ENCODE measurements around the gene FOXP1. TPM values are rescaled to one million over a fixed set of nuclear protein-coding genes. Genes with fewer than 3 reads are reported as not detected.

Gene FOXP1
- total and polyA plus RNA-seq, 9 donors, result 17.6 to 28.2 (median 20.5) TPM

DNA sequence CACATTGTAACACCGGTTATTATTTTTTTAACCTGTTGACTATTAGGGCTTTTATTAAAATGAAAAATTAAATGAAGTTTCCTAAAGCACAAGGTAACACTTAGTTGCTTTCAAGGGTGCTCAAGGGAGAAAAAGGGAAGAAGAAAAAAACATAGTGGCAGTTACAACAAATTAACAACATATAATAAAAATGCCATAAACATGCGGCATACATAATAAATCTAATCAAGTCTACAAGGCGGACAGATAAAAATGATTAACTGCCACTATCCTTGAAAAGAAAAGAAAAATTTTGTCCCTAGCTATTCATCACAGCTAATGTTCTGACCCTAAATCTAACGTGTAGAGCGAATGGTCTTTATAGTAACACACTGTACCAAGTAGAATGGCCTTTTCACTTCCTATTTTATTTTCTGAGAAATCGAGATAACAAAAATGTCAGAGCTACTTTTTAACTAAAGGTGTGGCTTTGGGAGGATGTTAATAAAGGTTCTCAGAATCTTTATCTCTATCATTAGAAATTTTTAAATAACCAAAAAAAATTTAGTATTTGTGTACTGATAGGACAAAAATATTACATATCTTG is 194.9 kb downstream of the FOXP1 start:
- Histone ChIP-seq H3K27ac (ENCODE audit: low read length) (no peak overlapping the region), H3K4me3 (ENCODE audit: low read length) (no peak overlapping the region), H3K9me3 (replicated peaks; ENCODE audit: control insufficient read depth, low read depth, low read length) (no peaks in the 10 kb centered on the region), H3K27me3 (ENCODE audit: control insufficient read depth, insufficient read depth, low read length) (no peaks in the 10 kb centered on the region), H3K36me3 (ENCODE audit: control insufficient read depth, insufficient read depth, low read length) (no peaks in the 10 kb centered on the region), H3K4me1 (ENCODE audit: control insufficient read depth, insufficient read depth, low read length) (peaks cover 13% of the 10 kb centered on the region)
- no CpG with 5 or more reads among the region's 6 CpGs for WGBS (ENCODE audit: insufficient coverage)
- DNase-seq, result no peak

DNA sequence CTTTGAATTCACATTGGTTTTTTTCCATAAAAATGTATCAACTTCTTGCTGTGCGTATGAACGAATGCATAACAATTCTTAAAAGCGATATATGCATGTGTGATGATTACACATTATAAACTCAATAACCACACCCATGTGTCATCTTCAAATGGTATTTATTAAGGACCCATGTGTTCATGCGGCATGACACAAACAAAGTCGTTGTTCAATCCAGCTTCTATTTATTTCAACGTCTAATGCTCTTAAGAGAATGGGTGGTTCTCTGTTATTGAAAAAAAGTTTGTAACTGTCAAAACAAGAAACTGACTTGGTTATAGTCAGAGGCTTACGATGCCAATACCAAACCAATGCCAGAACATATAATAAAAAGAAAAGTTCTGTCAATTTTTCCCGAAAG is 195.9 kb downstream of the FOXP1 start:
- no peak for DNase-seq
- no CpG with 5 or more reads among the region's 8 CpGs for WGBS (ENCODE audit: insufficient coverage)
- Histone ChIP-seq H3K36me3 (ENCODE audit: control insufficient read depth, insufficient read depth, low read length) (no peaks in the 10 kb centered on the region), H3K27ac (ENCODE audit: low read length) (no peak overlapping the region), H3K27me3 (ENCODE audit: control insufficient read depth, insufficient read depth, low read length) (no peaks in the 10 kb centered on the region), H3K9me3 (replicated peaks; ENCODE audit: control insufficient read depth, low read depth, low read length) (no peaks in the 10 kb centered on the region), H3K4me3 (ENCODE audit: low read length) (no peak overlapping the region), H3K4me1 (ENCODE audit: control insufficient read depth, insufficient read depth, low read length) (peaks cover 13% of the 10 kb centered on the region)

DNA sequence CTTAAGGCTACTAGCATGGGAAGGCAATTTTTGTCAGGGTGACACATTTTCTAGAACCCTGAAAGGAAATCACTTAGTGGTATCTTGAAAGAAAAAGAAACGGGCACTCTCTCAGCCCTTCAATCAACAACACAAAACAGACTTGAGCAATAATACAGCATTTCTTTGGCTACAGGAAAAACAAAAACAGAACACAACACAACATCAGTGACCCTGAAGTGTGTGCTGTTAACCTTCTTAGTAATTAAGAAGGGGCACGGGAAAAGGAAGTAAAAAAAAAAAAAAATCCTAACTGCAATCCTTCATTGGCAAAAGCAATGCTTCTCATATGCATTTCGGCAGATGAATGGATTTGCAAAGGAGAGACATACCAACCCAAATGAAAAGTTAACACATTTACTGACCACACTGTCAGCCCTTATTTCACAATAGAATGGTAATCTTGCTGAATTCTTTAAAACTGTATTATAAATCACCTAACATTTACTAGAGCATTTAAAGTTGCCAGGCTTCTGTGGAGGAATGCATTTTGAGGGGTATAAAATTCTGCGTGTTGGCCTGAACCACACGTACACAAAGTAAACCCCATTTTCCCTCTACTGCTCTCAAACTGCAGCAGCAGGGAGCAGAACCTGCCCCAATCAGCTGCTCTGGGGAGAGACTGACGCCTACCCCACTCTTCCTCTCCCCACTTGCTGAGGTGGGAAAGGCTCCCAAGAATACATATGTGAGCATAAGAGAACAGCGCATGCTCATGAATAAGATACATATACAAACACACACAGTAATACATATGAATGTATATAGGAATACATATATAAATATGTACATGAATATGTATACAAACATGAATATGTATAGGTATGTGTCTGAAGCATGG is 198.5 kb downstream of the FOXP1 start:
- no CpG with 5 or more reads among the region's 7 CpGs for WGBS (ENCODE audit: insufficient coverage)
- Histone ChIP-seq H3K36me3 (ENCODE audit: control insufficient read depth, insufficient read depth, low read length) (no peaks in the 10 kb centered on the region), H3K9me3 (replicated peaks; ENCODE audit: control insufficient read depth, low read depth, low read length) (no peaks in the 10 kb centered on the region), H3K27me3 (ENCODE audit: control insufficient read depth, insufficient read depth, low read length) (no peaks in the 10 kb centered on the region), H3K4me3 (ENCODE audit: low read length) (no peak overlapping the region), H3K4me1 (ENCODE audit: control insufficient read depth, insufficient read depth, low read length) (peaks cover 4% of the 10 kb centered on the region), H3K27ac (ENCODE audit: low read length) (no peak overlapping the region)
- DNase-seq, result no peak

DNA sequence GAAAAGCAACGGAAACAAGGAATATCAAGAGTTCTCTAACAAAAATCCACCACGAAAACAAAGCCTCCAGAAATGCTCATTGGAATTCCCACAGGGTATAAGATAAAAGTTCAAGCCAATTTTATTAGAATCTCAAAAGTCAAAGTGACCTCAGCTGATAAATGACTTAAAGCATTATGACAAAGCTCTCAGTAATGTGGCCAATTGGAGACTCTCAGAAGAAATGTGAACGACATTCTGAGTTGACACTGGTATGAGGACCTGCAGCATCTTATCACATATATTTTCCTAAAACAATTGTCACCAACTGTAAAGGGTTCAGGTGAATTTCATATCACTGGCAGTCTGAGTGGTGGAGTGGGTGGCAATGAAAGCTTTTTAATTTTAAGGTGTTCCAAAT is 199.1 kb downstream of the FOXP1 start:
- no peaks in the 10 kb centered on the region for H3K4me1 ChIP-seq (ENCODE audit: control insufficient read depth, insufficient read depth, low read length)
- H3K27me3 ChIP-seq (ENCODE audit: control insufficient read depth, insufficient read depth, low read length), result no peaks in the 10 kb centered on the region
- H3K4me3 ChIP-seq (ENCODE audit: low read length), result no peak overlapping the region
- H3K9me3 ChIP-seq (replicated peaks; ENCODE audit: control insufficient read depth, low read depth, low read length), result no peaks in the 10 kb centered on the region
- H3K36me3 ChIP-seq (ENCODE audit: control insufficient read depth, insufficient read depth, low read length), result no peaks in the 10 kb centered on the region
- H3K27ac ChIP-seq (ENCODE audit: low read length), result no peak overlapping the region
- DNase-seq, result no peak
- no CpG with 5 or more reads among the region's 3 CpGs for WGBS (ENCODE audit: insufficient coverage)

DNA sequence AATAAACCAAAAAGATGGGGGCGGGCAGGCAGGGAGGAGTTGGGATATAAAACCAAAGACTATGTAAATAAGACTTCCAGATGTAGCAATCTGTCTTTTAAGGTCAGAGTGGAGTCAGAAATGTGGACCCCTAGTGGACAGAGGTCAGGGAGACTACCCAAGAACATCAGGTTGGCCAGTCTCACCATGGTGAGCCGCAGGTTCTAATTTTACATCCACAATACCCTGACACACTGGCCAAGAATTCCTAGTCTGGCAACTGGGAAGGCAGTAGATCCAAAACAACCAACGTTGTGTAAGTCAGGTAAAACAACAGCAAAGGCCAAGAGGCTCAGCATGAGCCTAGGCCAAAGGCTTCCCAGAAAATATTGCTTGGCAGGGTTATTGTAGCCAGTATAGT is 203.4 kb downstream of the FOXP1 start:
- no peaks in the 10 kb centered on the region for H3K4me1 ChIP-seq (ENCODE audit: control insufficient read depth, insufficient read depth, low read length)
- H3K9me3 ChIP-seq (replicated peaks; ENCODE audit: control insufficient read depth, low read depth, low read length), result no peaks in the 10 kb centered on the region
- no peaks in the 10 kb centered on the region for H3K36me3 ChIP-seq (ENCODE audit: control insufficient read depth, insufficient read depth, low read length)
- no peak for DNase-seq
- no peaks in the 10 kb centered on the region for H3K27me3 ChIP-seq (ENCODE audit: control insufficient read depth, insufficient read depth, low read length)
- H3K27ac ChIP-seq (ENCODE audit: low read length), result no peak overlapping the region
- H3K4me3 ChIP-seq (ENCODE audit: low read length), result no peak overlapping the region
- no CpG with 5 or more reads among the region's 3 CpGs for WGBS (ENCODE audit: insufficient coverage)

DNA sequence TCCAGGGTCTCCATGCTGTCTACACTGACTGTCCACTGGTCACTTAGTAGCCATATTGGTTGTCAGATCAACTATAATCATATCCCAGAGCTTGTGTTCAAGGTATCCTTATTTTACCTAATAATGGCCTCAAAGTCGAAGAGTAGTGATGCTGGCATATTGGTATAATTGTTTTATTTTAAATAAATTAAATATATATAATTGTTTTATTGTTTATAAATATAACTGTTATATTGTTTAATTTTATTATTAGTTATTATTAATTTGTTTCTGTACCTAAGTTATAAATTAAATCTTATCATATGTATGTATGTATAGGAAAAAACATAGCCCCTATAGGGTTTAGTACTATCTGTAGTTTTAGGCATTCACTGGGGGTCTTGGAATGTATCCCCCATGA is 205.0 kb downstream of the FOXP1 start:
- Histone ChIP-seq H3K4me3 (ENCODE audit: low read length) (no peak overlapping the region), H3K27me3 (ENCODE audit: control insufficient read depth, insufficient read depth, low read length) (no peaks in the 10 kb centered on the region), H3K27ac (ENCODE audit: low read length) (no peak overlapping the region), H3K4me1 (ENCODE audit: control insufficient read depth, insufficient read depth, low read length) (no peaks in the 10 kb centered on the region), H3K36me3 (ENCODE audit: control insufficient read depth, insufficient read depth, low read length) (no peaks in the 10 kb centered on the region), H3K9me3 (replicated peaks; ENCODE audit: control insufficient read depth, low read depth, low read length) (no peaks in the 10 kb centered on the region)
- no peak for DNase-seq
- WGBS (ENCODE audit: insufficient coverage), result no CpG with 5 or more reads among the region's 1 CpG

DNA sequence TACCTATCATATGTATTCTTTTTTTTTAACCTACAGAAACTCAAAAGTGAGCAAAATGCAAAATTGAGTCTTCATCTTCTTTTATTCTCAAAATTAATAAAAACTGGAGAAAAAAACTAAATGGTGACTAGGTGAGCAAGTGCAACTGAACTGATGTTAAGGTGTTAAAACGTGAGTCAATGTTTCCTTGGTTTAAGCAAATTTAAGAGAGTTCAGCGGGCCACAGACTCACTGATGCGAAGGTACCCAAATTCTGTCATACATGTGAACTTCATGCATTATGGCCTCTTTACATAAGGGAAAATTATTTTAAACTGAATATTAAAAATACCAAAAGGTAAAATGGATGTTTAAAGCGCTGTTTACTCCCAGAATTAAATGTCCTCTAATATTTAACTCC is 206.6 kb downstream of the FOXP1 start:
- no peaks in the 10 kb centered on the region for H3K9me3 ChIP-seq (replicated peaks; ENCODE audit: control insufficient read depth, low read depth, low read length)
- H3K4me3 ChIP-seq (ENCODE audit: low read length), result no peak overlapping the region
- no peak overlapping the region for H3K27ac ChIP-seq (ENCODE audit: low read length)
- no peaks in the 10 kb centered on the region for H3K4me1 ChIP-seq (ENCODE audit: control insufficient read depth, insufficient read depth, low read length)
- H3K27me3 ChIP-seq (ENCODE audit: control insufficient read depth, insufficient read depth, low read length), result no peaks in the 10 kb centered on the region
- no CpG with 5 or more reads among the region's 4 CpGs for WGBS (ENCODE audit: insufficient coverage)
- H3K36me3 ChIP-seq (ENCODE audit: control insufficient read depth, insufficient read depth, low read length), result no peaks in the 10 kb centered on the region
- no peak for DNase-seq

DNA sequence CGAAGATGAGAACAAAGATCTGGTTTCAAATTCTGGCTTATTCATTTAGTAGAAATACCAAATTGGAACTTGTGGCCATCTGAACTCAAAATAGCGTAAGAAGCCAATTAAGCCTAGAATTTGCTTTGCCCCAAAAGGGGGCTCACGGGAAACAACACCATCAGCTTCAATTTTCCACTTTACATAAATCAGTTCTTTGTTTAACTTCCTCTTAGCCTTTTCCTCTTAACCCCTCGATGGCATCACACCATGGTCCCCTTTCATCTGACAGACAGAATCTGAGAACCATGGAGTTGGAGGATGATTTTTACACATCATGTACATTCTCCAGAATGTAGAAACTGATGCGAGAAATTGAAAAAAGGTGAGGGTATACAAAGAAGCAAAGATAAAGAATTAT is 207.0 kb downstream of the FOXP1 start:
- 50% methylated on average over 1 of the region's 5 CpGs for WGBS (ENCODE audit: insufficient coverage)

DNA sequence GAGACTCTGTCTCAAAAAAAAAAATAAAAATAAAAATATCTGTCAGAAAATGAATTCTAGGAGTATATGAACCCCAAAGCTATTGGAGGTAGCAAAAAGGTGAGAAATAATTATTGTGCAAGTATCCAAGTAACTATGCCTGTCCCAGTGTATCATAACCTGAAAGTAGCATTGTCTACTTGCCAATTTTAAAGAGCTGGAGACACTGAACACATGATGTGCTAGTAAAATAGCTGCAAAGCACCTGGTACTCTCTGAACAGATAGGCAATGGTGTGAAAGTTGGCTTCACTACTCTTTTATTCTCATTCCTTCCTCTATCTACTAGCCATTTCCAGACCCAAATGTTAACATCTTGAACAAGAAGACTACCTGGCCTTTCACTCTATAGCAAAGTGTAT is 208.9 kb downstream of the FOXP1 start:
- Histone ChIP-seq H3K4me3 (ENCODE audit: low read length) (no peak overlapping the region), H3K4me1 (ENCODE audit: control insufficient read depth, insufficient read depth, low read length) (no peaks in the 10 kb centered on the region), H3K27ac (ENCODE audit: low read length) (no peak overlapping the region), H3K36me3 (ENCODE audit: control insufficient read depth, insufficient read depth, low read length) (no peaks in the 10 kb centered on the region), H3K9me3 (replicated peaks; ENCODE audit: control insufficient read depth, low read depth, low read length) (no peaks in the 10 kb centered on the region), H3K27me3 (ENCODE audit: control insufficient read depth, insufficient read depth, low read length) (no peaks in the 10 kb centered on the region)
- DNase-seq, result no peak

More for the DNA sequence above, 207.0 kb downstream of the FOXP1 start:
- H3K4me1 ChIP-seq (ENCODE audit: control insufficient read depth, insufficient read depth, low read length), result no peaks in the 10 kb centered on the region
- no peak overlapping the region for H3K27ac ChIP-seq (ENCODE audit: low read length)
- H3K4me3 ChIP-seq (ENCODE audit: low read length), result no peak overlapping the region
- H3K27me3 ChIP-seq (ENCODE audit: control insufficient read depth, insufficient read depth, low read length), result no peaks in the 10 kb centered on the region
- no peaks in the 10 kb centered on the region for H3K9me3 ChIP-seq (replicated peaks; ENCODE audit: control insufficient read depth, low read depth, low read length)
- no peaks in the 10 kb centered on the region for H3K36me3 ChIP-seq (ENCODE audit: control insufficient read depth, insufficient read depth, low read length)
- no peak for DNase-seq

DNA sequence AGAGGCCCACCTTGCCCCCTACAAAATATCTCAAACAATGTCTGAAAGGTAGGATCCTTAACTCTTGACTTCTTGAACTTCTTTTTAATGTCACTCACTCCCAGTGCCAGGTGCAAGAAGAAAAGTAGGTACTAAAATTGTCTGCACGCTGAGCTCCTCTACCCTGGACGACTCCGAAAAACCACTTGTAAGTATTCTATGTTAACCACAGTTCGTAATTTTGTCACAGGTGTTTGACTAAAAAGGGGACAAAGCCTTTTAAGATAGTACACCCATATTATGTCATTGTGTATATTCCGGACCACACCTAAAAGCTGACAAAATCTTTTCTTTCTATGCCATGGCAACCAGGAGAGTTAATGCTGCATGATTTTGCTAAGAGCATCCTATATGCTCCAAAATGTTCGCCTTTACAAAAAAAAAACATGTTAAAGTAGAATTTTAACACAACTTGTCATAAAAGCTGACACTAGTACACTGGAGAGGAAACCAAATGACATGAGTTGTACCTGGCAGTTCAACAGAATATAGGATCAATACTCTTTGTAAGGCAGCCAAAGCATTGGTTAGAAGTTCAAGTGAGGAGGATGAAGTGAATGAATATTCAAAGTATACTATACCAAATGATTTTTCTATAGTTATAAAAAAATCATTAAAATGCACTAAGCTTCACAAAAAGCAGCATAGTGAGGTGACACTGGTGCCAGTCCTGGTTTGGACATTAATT is 210.5 kb downstream of the FOXP1 start:
- H3K4me1 ChIP-seq (ENCODE audit: control insufficient read depth, insufficient read depth, low read length), result no peaks in the 10 kb centered on the region
- H3K36me3 ChIP-seq (ENCODE audit: control insufficient read depth, insufficient read depth, low read length), result no peaks in the 10 kb centered on the region
- H3K4me3 ChIP-seq (ENCODE audit: low read length), result no peak overlapping the region
- WGBS (ENCODE audit: insufficient coverage), result no CpG with 5 or more reads among the region's 6 CpGs
- H3K9me3 ChIP-seq (replicated peaks; ENCODE audit: control insufficient read depth, low read depth, low read length), result no peaks in the 10 kb centered on the region
- H3K27me3 ChIP-seq (ENCODE audit: control insufficient read depth, insufficient read depth, low read length), result no peaks in the 10 kb centered on the region
- no peak overlapping the region for H3K27ac ChIP-seq (ENCODE audit: low read length)
- no peak for DNase-seq
